AG10803 (cell line): ENCODE data around the gene BTNL8.

Experiments used
- DNase-seq: peaks from one replicate; pipeline ENCODE4 v3.0.0; 2010; ENCODE audit warnings: low read depth
- H3K4me3 ChIP-seq: 2 replicates; pipeline ENCODE4 v1.5.1; 2011; ENCODE audit warnings: mild to moderate bottlenecking, low read length, control low read depth
- TF ChIP-seq, protein P1 (sequence below): conservative IDR thresholded peaks from 2 replicates; pipeline ENCODE4 v1.5.1; 2011; ENCODE audit warnings: mild to moderate bottlenecking, low read length, control low read depth, inconsistent platforms

Gene BTNL8

DNA sequence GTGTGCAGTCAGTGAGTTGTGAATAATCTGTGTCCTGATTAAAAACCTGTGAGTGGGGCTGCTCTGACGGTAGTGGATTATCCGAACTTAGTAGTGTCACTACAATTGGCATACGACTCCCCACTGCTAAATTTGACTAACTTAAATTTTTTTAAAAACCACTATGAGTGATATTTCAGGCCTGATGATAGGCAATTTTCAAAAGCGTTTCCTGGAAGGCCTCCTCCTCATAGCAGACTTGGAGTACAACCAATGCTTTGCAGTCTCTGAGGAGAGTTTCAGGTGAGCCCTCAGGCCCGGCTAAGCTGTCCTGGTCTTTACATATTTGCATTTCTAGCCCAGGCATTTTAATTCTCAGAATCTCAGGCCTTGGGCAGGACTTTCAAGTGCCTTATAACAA lies 10.8 kb downstream of the BTNL8 start:
- TF ChIP-seq, protein P1, sequence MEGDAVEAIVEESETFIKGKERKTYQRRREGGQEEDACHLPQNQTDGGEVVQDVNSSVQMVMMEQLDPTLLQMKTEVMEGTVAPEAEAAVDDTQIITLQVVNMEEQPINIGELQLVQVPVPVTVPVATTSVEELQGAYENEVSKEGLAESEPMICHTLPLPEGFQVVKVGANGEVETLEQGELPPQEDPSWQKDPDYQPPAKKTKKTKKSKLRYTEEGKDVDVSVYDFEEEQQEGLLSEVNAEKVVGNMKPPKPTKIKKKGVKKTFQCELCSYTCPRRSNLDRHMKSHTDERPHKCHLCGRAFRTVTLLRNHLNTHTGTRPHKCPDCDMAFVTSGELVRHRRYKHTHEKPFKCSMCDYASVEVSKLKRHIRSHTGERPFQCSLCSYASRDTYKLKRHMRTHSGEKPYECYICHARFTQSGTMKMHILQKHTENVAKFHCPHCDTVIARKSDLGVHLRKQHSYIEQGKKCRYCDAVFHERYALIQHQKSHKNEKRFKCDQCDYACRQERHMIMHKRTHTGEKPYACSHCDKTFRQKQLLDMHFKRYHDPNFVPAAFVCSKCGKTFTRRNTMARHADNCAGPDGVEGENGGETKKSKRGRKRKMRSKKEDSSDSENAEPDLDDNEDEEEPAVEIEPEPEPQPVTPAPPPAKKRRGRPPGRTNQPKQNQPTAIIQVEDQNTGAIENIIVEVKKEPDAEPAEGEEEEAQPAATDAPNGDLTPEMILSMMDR = no peak
- H3K4me3 ChIP-seq = no peak overlapping the region
- no peak for DNase-seq

DNA sequence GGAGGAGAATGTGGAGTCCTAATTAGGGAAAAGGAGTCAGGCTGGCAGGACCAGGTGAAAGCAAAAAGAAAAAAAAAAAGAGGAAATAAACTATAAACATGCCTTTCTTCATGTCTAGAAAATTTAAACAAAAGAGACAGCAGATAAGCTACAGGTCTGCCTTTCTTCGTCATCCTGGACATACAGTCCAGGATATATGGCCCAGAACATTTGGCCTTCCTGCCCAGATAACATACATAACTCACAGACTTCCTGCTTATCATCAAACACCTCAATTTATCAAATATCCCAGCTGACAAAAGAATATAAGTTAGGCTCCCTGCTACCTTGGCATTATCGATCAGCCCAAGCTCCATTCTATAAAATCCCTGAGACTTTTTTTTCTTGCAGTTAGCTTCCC lies 11.2 kb downstream of the BTNL8 start:
- TF ChIP-seq, protein P1 = no peak
- no peak for DNase-seq
- no peak overlapping the region for H3K4me3 ChIP-seq

DNA sequence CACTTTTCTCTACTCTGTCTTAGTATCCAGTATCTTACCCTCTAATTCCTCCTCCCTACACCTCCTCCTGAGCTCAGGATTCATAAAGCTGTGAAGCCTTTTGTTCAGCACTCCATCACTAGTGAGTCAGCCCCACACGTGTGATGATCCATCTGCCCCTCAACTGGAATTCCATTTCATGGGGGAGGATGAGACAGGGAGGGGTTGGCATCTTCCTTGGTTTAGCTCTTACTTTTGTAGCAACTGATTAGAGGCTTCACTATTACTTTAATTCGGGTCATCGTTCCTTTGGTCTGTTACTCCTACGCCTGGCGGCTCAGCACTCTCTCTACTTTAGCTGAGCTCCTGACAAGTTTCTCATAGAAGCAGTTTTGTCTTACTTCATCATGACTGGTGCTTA lies 11.8 kb downstream of the BTNL8 start:
- no peak for DNase-seq
- TF ChIP-seq, protein P1 = no peak
- H3K4me3 ChIP-seq = no peak overlapping the region

- TF ChIP-seq, protein P1 = no peak
- DNase-seq = no peak
- H3K4me3 ChIP-seq = no peak overlapping the region
Measured at GRCh38 chr5:180914646-180915045, 15.7 kb downstream of the BTNL8 start.

DNA sequence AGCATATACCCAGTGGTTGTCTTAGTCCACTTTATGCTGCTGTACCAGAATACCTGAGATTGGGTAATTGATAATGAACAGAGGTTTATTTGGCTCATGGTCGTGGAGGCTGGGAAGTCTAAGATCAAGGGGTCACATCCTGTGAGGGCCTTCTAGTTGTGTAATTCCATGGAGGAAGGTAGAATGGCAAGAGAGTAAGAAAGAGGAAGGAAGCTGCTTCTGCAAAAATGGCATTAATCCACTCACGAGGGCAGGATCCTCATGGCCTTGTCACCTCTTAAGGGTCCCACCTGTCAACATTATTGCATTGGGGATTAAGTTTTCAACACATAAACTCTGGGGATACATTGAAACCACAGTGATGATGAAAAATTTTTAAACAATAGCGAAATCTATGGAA lies 17.0 kb downstream of the BTNL8 start:
- TF ChIP-seq, protein P1 = no peak
- no peak for DNase-seq
- no peak overlapping the region for H3K4me3 ChIP-seq

GRCh38 chr5:180918380-180918779 lies 19.4 kb downstream of the BTNL8 start:
- H3K4me3 ChIP-seq = no peak overlapping the region
- DNase-seq = no peak
- TF ChIP-seq, protein P1 = no peak

DNA sequence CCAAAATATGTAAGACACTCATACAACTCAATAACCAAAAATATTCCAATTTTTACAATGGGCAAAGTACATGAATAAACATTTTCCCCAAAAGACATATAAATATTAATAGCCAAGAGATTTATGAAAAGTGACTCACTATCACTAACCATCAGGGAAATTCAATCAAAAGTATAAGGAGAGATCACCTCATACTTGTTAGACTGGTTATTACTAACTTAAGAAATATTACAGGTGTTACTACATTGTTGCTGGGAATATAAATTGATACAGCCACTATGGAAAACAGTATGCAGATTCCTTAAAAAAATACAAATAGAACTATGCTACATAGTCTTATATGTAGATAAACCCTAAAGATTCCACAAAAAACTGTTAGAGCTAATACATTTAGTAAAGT lies 21.8 kb downstream of the BTNL8 start:
- no peak overlapping the region for H3K4me3 ChIP-seq
- TF ChIP-seq, protein P1 = no peak
- no peak for DNase-seq
